HG03342 (cell line): ENCODE results near the gene HPCA.

ENCODE experiments used
- ATAC-seq: cut with Tn5 transposase; IDR thresholded peaks from one replicate; pipeline ENCODE4 v1.9.1; 2021; ENCODE audit warnings: mild to moderate bottlenecking, moderate library complexity; ENCODE audit not compliant: unreplicated experiment

Gene HPCA

DNA sequence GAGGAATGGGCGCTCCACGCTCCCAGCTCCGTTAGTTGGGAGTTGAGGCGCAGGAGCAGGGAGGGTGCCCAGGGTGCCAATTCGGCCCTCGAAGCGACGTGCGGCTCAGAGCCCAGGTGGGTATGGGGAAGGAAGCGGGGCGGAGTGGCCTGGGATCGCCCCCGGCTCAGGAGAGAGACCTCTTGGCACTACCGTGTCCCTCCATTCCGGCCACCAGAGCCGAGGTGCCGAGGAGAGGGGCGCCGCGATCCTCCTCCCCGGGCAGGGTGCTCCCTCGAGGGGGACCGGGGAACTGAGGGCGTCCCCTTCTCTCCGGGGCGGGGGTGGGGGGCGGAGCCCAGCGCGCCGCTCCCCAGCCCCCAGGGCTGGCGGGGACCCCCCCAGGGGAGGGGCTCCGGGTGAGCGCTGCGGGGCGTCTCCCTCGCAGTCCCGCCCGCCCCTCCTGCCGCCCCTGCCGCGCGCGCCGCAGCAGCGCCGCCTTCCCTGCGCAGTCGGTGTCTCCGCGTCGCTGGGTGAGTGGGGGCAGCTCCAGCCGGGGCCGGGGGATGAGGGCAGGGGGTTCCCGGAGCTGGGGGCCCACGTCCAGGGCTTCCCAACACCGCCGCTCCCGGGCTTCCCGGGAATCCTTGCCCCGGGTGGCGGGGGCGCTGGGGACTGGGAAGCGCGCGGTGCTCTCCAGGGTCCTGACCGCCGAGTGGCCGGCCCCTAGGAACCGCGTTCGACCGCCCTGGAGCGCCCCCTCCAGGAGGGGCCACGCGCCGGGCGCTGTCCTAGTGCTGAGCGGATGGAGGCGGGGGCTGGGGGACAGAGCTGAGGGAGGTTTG is at the start of gene HPCA:
Gene HPCA, plus strand, starts transcription at position 488 of the 824 bp plus-strand sequence. CDS start 2,408 bp downstream, outside the sequence.
- no peak for ATAC-seq

- ATAC-seq, result no peak
Measured at GRCh38 chr1:32848354-32849063, 37.8 kb upstream of the HPCA start.

GRCh38 chr1:32855861-32856617 is 30.3 kb upstream of the HPCA start:
- ATAC-seq, result no peak

GRCh38 chr1:32858136-32858535 is 28.2 kb upstream of the HPCA start:
- no peak for ATAC-seq

- ATAC-seq, result no peak
Measured at GRCh38 chr1:32858791-32859190, 27.5 kb upstream of the HPCA start.

DNA sequence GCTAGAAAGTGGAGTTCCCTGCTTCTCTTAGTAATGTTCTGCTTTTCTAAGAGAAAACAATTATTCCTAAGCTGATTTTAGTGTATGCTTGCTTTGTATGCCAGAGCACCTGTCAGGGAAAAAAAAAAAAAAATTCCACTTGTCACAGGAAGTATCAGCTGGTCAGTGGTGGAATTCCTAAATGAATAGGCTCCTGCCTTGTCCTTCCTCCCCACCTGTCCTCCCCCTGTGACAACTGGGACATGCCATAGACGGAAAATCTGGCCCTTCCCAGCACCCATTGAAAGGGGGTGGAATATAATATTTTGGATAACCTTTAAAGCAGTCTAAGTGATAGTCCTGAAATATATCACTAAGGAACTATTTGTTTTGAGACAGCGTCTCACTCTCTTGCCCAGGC is 26.4 kb upstream of the HPCA start:
- ATAC-seq, result no peak

DNA sequence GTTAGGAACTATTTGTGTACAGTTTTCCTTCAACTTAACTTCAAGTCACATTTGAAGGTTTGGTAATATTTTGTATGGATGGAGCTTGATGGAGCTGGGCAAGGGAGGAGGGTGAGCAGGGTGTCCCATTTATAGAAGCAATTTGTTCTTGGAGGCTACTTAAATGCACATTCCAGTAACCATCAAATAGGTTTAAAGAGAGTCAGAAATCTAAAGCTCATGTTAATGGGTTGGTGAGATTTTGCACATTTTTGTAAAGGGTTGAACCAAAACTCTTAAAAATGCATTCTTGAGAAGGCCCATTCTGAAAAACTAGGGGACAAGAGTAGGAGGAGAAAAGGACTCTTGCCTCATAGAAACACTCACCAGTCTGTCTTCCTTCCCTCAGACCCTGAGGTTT is 25.7 kb upstream of the HPCA start:
- no peak for ATAC-seq

GRCh38 chr1:32861904-32862695 is 24.2 kb upstream of the HPCA start:
- ATAC-seq, result no peak

- ATAC-seq, result no peak
Measured at GRCh38 chr1:32863218-32863880, 22.9 kb upstream of the HPCA start.

DNA sequence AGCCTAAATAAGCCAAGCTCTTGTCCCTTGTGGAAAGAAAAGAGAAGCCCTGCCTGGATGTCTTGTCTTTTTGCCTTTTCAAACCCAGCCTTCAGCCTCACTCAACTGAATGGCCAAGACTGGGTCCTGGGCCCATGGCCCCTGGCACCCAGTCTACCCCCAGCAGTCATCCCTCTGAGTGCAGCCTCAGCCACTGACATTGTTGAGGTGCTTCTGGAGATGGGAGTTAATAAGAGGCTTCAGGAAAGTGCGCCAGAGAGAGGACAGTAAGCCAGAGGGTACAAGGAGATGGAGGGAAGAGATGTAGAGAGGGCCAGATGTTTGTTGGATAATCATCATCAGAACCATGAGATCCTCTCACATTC is 22.4 kb upstream of the HPCA start:
- ATAC-seq, result no peak

DNA sequence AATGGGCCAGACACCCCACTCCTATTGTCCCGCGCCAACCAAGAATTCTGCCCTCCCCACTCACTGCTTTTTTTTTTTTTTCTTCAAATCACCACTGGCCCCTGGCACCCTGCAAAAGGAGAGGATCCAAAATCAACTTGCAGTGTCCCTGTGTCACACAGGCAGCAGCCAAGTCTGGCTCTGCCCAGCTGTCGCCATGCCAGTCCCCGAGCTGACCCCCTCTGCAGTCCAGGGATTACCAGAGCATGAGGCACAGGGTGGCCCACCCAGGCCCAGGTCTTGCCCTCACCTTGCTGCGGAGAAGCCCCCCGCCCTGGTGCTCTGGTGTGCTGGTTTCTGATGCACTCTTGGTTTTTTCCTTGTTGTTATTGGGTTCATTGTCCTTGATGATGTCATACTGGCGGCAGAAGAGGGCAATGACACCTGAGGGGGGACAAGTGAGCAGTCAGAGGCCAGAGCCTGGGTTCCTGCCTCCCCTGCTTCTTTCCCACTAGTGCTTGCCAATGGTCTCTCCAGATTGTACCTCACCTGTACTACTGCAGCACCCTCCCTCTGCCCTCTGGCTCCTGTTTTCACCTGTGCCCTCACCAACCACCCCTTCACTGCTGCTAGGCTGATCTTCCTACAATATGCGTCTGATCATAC is 21.8 kb upstream of the HPCA start:
- ATAC-seq, result no peak

DNA sequence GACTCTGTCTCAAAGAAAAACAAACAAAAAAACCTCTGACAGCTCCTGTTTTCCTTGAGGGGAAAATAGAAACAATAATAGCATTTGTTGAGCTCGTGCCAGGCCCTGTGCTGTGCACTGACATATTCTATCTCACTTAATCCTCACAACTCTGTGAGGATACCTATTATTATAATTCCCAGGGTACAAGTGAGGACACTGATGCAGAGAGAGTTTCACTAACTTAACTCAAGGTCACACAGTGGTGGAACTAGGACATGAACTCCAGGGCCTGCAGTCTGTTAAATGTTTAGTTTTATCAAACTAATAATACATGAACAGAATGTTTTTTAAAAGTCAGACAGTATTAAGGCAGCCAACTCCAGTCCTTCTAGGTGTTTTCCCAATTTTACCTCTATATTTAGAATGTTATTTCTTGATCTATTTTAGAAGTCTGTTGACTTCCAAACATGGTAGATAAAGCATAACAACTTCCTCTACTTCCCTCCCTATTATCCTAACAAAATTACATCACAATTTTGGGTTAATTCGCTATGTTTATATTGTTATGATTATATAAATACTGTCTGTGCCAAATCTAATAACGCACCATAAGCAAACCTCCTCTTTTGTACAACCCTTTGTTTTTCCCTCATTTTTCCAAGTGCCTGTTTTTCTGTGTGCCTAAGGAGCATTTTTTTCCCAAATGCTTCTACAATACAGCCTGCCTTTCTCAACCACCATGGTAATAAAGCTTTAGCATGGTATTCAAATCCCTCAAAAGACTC is 20.5 kb upstream of the HPCA start:
- no peak for ATAC-seq

DNA sequence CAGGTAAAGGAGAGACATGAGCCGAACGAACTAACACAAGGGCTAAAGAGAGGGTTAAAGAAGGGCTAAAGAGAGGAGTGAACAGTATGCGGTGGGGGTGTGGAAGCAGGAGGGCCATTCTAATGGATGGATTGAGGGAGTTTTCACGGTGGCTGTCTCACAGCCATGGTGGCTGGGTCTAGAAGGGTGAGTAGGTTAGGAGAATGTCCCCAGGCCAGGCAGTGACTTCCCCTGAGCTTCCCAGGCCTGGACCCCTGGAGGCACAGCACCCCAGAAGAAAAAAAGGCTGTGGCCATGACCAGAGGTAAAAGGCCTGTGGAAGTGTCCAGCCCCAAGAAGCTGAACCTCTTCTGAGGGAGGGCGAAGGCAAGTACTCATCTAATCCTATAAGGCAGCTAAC is 19.1 kb upstream of the HPCA start:
- no peak for ATAC-seq

GRCh38 chr1:32867671-32868070 is 18.6 kb upstream of the HPCA start:
- ATAC-seq, result no peak

DNA sequence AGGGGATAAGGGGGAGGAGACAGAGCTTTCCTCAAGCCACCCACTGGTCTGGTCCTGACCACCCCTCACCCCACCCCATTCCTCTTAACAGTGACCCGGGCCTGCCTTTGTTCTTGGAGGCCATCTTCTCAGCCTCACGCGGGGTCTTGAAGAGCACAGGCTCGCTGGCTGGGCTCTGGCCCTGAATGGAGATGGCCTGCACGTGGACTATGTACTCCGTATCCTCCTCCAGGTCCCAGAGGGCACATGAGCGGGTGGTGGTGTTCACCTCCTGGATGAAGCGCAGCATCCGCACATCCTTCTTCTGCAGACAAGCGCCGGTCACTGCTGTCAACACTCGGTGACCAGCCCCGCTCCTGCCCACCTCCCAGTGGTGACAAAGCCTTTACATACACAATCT is 18.2 kb upstream of the HPCA start:
- no peak for ATAC-seq

GRCh38 chr1:32868806-32869455 is 17.4 kb upstream of the HPCA start:
- no peak for ATAC-seq

GRCh38 chr1:32869923-32870614 is 16.2 kb upstream of the HPCA start:
- ATAC-seq, result no peak
